ENCODE results near the gene AGPAT3.

- TF ChIP-seq POLR2AphosphoS5 (IDR thresholded peaks at IDR 0.05) (no peak), CTCF (IDR thresholded peaks at IDR 0.05) (no peak), POLR2A (IDR thresholded peaks at IDR 0.05) (no peak)
Measured at GRCh38 chr21:43868461-43868860, 3.4 kb downstream of the AGPAT3 start.

All from prostate gland (tissue), 2 donors.